Activated CD4-positive, alpha-beta T cell treated with anti-CD3 and anti-CD28 coated beads, Interleukin-2, Interleukin-6, amounts not matched to agents 100 ng/mL and 50 ng/mL, durations not matched to agents 16 hours and 8 hours (primary cell): ENCODE data around the gene HOXD3.

ENCODE experiments used
- DNase-seq: peaks from one replicate; pipeline ENCODE4 v3.0.0-alpha.2; 2020

Gene HOXD3

GRCh38 chr2:176182671-176183070 lies 25.6 kb downstream of the HOXD3 start:
- no peak for DNase-seq

GRCh38 chr2:176184749-176185148 lies 27.6 kb downstream of the HOXD3 start:
- no peak for DNase-seq

- DNase-seq, result no peak
Observed at GRCh38 chr2:176186024-176186423, 28.9 kb downstream of the HOXD3 start.

GRCh38 chr2:176187200-176187898 lies 30.2 kb downstream of the HOXD3 start:
- no peak for DNase-seq

GRCh38 chr2:176187899-176188773 lies 31.0 kb downstream of the HOXD3 start, which contains the start of gene HOXD1:
Gene HOXD1, plus strand, starts transcription at chr2:176188668. Its CDS starts 134 bp downstream, at chr2:176188802.
- DNase-seq, result no peak

GRCh38 chr2:176188774-176189680 lies 31.9 kb downstream of the HOXD3 start:
- no peak for DNase-seq

- no peak for DNase-seq
Observed at GRCh38 chr2:176189681-176190641, 32.9 kb downstream of the HOXD3 start.

GRCh38 chr2:176192351-176192750 lies 35.2 kb downstream of the HOXD3 start:
- no peak for DNase-seq

- DNase-seq, result no peak
Observed at GRCh38 chr2:176193048-176193447, 35.9 kb downstream of the HOXD3 start.

- no peak for DNase-seq
Observed at GRCh38 chr2:176199902-176200301, 42.8 kb downstream of the HOXD3 start.

GRCh38 chr2:176200971-176201370 lies 43.9 kb downstream of the HOXD3 start:
- no peak for DNase-seq

GRCh38 chr2:176202491-176202890 lies 45.4 kb downstream of the HOXD3 start:
- DNase-seq, result no peak

GRCh38 chr2:176205126-176205525 lies 48.0 kb downstream of the HOXD3 start:
- DNase-seq, result no peak

- DNase-seq, result no peak
Observed at GRCh38 chr2:176206136-176206535, 49.0 kb downstream of the HOXD3 start.

- DNase-seq, result no peak
Observed at GRCh38 chr2:176206682-176207081, 49.6 kb downstream of the HOXD3 start.

GRCh38 chr2:176211110-176211509 lies 54.0 kb downstream of the HOXD3 start:
- no peak for DNase-seq

GRCh38 chr2:176212276-176212675 lies 55.2 kb downstream of the HOXD3 start:
- DNase-seq, result no peak

- DNase-seq, result no peak
Observed at GRCh38 chr2:176213406-176213805, 56.3 kb downstream of the HOXD3 start.
